Activated naive CD4-positive, alpha-beta T cell treated with anti-CD3 and anti-CD28 coated beads, Interleukin-2, amount 50 U/mL, for 72 hours (primary cell): ENCODE results near the gene RBM6. TPM values are rescaled to one million over a fixed set of nuclear protein-coding genes. Genes with fewer than 3 reads are reported as not detected.
"Not testable (repeated sequence)": the region's sequence is repeated elsewhere in the genome, so short reads cannot be mapped to it uniquely, and the experiment has no call there.

Source experiments
- ATAC-seq, 2 donors: fragments of 150-1000 bp; cut with Tn5 transposase; 2 replicates each; pipeline ENCODE4 v1.10.0; 2021; ENCODE audit warnings: mild to moderate bottlenecking in 2 of 2, moderate library complexity in 2 of 2
- DNase-seq, 2 donors: peaks; one replicate each; pipeline ENCODE4 v3.0.0; 2021 to 2022; ENCODE audit warnings: low spot score in 2 of 2
- H3K27ac Mint-ChIP-seq, 2 donors: one replicate each; pipeline ENCODE4 v1.8.0; 2022; ENCODE audit warnings: mild to moderate bottlenecking in 2 of 2, mixed read lengths in 2 of 2
- H3K36me3 Mint-ChIP-seq, 2 donors: one replicate each; pipeline ENCODE4 v1.8.0; 2022; ENCODE audit warnings: mixed read lengths in 2 of 2
- H3K9me3 Mint-ChIP-seq, 2 donors: one replicate each; pipeline ENCODE4 v1.8.0; 2022; ENCODE audit warnings: mixed read lengths in 2 of 2
- total RNA-seq, 2 donors: library from RNA; stranded (reverse); gene quantifications; one replicate each; pipeline ENCODE4 v1.2.3, GENCODE V29; 2022

Gene RBM6, protein sequence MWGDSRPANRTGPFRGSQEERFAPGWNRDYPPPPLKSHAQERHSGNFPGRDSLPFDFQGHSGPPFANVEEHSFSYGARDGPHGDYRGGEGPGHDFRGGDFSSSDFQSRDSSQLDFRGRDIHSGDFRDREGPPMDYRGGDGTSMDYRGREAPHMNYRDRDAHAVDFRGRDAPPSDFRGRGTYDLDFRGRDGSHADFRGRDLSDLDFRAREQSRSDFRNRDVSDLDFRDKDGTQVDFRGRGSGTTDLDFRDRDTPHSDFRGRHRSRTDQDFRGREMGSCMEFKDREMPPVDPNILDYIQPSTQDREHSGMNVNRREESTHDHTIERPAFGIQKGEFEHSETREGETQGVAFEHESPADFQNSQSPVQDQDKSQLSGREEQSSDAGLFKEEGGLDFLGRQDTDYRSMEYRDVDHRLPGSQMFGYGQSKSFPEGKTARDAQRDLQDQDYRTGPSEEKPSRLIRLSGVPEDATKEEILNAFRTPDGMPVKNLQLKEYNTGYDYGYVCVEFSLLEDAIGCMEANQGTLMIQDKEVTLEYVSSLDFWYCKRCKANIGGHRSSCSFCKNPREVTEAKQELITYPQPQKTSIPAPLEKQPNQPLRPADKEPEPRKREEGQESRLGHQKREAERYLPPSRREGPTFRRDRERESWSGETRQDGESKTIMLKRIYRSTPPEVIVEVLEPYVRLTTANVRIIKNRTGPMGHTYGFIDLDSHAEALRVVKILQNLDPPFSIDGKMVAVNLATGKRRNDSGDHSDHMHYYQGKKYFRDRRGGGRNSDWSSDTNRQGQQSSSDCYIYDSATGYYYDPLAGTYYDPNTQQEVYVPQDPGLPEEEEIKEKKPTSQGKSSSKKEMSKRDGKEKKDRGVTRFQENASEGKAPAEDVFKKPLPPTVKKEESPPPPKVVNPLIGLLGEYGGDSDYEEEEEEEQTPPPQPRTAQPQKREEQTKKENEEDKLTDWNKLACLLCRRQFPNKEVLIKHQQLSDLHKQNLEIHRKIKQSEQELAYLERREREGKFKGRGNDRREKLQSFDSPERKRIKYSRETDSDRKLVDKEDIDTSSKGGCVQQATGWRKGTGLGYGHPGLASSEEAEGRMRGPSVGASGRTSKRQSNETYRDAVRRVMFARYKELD
- total RNA-seq = 100 to 1,000 TPM in 1 of 2 donors, 10 to 100 TPM in 1; 94.6 to 168 TPM

GRCh38 chr3:49939858-49940666, at the start of gene RBM6:
TSS of gene RBM6 (plus strand) at chr3:49940150. CDS start at chr3:49962642, 22,492 bp downstream.
- peaks cover 22 to 26% of the 10 kb centered on the region in 2 donors for H3K36me3 Mint-ChIP-seq
- peak; percentile 91 to 94 for DNase-seq
- ATAC-seq = peak; percentile 94 to 97
- H3K9me3 Mint-ChIP-seq = peaks cover 0 to 4% of the 10 kb centered on the region in 2 donors
- H3K27ac Mint-ChIP-seq = peak within 1 kb of the TSS; percentile 93 to 99

- Mint-ChIP-seq H3K36me3 (no peaks in the 10 kb centered on the region), H3K9me3 (no peaks in the 10 kb centered on the region), H3K27ac (no peak overlapping the region)
- ATAC-seq (no peak), DNase-seq (no peak)
Measured at GRCh38 chr3:49895791-49896190, 44.2 kb upstream of the RBM6 start.

- no peaks in the 10 kb centered on the region for H3K9me3 Mint-ChIP-seq
- no peaks in the 10 kb centered on the region for H3K36me3 Mint-ChIP-seq
- DNase-seq = no peak
- H3K27ac Mint-ChIP-seq = no peak overlapping the region
- ATAC-seq = no peak
Measured at GRCh38 chr3:49896345-49896744, 43.6 kb upstream of the RBM6 start.

GRCh38 chr3:49898991-49899390, 41.0 kb upstream of the RBM6 start:
- no peak overlapping the region for H3K27ac Mint-ChIP-seq
- no peaks in the 10 kb centered on the region for H3K9me3 Mint-ChIP-seq
- no peak for DNase-seq

DNA sequence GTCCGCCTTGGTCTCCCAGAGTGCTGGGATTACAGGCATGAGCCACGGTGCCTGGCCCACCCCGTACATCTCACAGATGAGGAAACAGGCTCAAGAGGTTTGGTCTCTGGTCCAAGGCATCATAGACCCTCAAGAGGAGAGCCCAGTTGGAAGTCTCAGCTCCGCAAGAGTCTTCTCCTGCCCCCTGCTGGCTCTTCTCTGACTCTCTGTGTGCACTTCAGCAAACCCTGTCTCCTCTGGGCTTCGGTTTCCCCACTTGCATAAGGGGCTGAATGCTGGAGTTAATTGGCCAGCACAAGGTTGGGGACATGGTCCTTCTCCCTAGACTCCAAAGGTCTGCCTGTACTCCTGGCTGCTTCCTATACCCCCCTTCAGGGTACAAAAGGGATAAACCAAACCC, 40.1 kb upstream of the RBM6 start:
- H3K27ac Mint-ChIP-seq = no peak overlapping the region
- no peak for DNase-seq
- no peaks in the 10 kb centered on the region for H3K9me3 Mint-ChIP-seq
- H3K36me3 Mint-ChIP-seq = peaks cover 0 to 4% of the 10 kb centered on the region in 2 donors
- no peak for ATAC-seq

More at GRCh38 chr3:49898991-49899390, 41.0 kb upstream of the RBM6 start:
- no peak for ATAC-seq
- H3K36me3 Mint-ChIP-seq = peaks cover 0 to 2% of the 10 kb centered on the region in 2 donors

- ATAC-seq (no peak), DNase-seq (no peak)
- Mint-ChIP-seq H3K9me3 (no peaks in the 10 kb centered on the region), H3K36me3 (peaks cover 0 to 4% of the 10 kb centered on the region in 2 donors), H3K27ac (no peak overlapping the region)
Measured at GRCh38 chr3:49900491-49901153, 39.3 kb upstream of the RBM6 start.

- H3K9me3 Mint-ChIP-seq = no peaks in the 10 kb centered on the region
- no peak for DNase-seq
- H3K27ac Mint-ChIP-seq = no peak overlapping the region
- peaks cover 0 to 4% of the 10 kb centered on the region in 2 donors for H3K36me3 Mint-ChIP-seq
- ATAC-seq = no peak
Measured at GRCh38 chr3:49901366-49902339, 38.3 kb upstream of the RBM6 start.

- Mint-ChIP-seq H3K36me3 (peaks cover 0 to 4% of the 10 kb centered on the region in 2 donors), H3K9me3 (no peaks in the 10 kb centered on the region), H3K27ac (no peak overlapping the region)
- DNase-seq = no peak
- no peak for ATAC-seq
Measured at GRCh38 chr3:49902511-49903345, 37.2 kb upstream of the RBM6 start.

GRCh38 chr3:49903451-49904424, 36.2 kb upstream of the RBM6 start, which contains the start of gene MST1R:
TSS of gene MST1R (minus strand) at chr3:49903873. CDS start at chr3:49903609, 264 bp downstream.
- Mint-ChIP-seq H3K27ac (peak within 1 kb of the TSS; percentile 86 to 95), H3K36me3 (peaks cover 0 to 4% of the 10 kb centered on the region in 2 donors), H3K9me3 (no peaks in the 10 kb centered on the region)
- peak; percentile 85 to 95 for DNase-seq
- peak; percentile 98 for ATAC-seq

DNA sequence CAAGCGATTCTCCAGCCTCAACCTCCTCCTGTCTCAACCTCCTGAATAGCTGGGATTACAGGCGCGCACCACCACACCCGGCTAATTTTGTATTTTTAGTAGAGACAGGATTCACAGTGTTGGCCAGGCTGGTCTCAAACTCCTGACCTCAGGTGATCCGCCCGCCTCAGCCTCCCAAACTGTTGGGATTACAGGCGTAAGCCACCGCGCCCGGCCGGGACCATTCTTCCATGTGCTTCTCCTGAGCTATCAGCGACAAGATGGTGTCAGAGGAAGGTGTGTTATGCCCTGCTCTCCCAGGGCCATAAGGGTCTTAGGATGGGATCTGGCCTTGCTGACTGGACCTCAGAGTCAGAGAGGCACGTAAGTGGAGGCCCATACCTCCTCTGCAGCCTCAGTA, 35.5 kb upstream of the RBM6 start:
- not testable (repeated sequence) for DNase-seq, H3K9me3 Mint-ChIP-seq, H3K36me3 Mint-ChIP-seq, ATAC-seq
- H3K27ac Mint-ChIP-seq = peak overlapping the region in 1 of 2 donors; percentile 86

DNA sequence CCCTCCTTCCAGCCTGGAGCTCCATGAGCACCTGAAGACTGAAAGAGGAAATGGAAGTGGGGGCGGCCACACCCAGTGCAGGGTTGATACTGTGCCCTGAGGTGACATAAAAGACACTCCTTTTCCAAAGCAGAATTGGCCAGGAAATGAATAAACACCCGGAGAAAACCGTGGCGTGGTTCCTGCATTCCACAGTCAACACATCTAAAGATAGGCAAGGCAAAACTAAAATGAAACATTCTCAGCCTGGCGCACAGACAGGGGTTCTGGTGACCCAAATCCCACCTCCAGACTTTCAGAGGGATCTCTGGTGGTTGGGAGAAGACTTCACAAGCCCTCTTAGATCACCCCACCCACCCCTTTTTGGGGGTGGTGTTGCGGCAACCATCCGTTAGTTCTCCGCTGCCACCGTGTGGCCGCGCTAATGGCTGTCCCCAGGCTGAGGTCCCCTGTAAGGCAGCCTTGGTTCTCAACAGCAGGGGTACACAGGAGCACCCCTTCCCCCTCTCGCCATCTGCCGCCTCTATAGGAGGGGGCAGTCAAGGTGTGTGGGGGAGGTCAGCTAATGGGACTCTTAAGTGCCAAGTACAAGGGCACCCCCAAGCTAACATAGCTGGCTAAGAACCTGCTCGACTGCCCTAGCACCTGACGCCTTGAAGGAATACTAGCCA, 33.7 kb upstream of the RBM6 start:
- peak; percentile 25 to 47 for ATAC-seq
- no peaks in the 10 kb centered on the region for H3K9me3 Mint-ChIP-seq
- peaks cover 0 to 9% of the 10 kb centered on the region in 2 donors for H3K36me3 Mint-ChIP-seq
- peak in 1 of 2 donors; percentile 55 for DNase-seq
- peak overlapping the region; percentile 62 to 67 for H3K27ac Mint-ChIP-seq
